IPS-18c (cell line): Measurements from ENCODE around the gene TRIM26.

Experiments used
- H3K4me3 ChIP-seq: 2 replicates; pipeline ENCODE4 v1.7.0; 2013; ENCODE audit warnings: low read depth, mild to moderate bottlenecking, low read length, moderate library complexity; ENCODE audit not compliant: insufficient read depth
- H3K9me3 ChIP-seq: one replicate; pipeline ENCODE4 v1.6.1; 2013; ENCODE audit warnings: mild to moderate bottlenecking, low read length, moderate library complexity; ENCODE audit not compliant: control insufficient read depth, insufficient read depth

TRIM26 gene

GRCh38 chr6:30213957-30214656, 901 bp upstream of the TRIM26 start:
- Histone ChIP-seq H3K4me3 (peak overlapping the region; percentile 98), H3K9me3 (no peaks in the 10 kb centered on the region)

- no peaks in the 10 kb centered on the region for H3K9me3 ChIP-seq
- H3K4me3 ChIP-seq: peak overlapping the region; percentile 98
Measured at GRCh38 chr6:30213667-30213956, 406 bp upstream of the TRIM26 start.

- no peaks in the 10 kb centered on the region for H3K9me3 ChIP-seq
- no peak overlapping the region for H3K4me3 ChIP-seq
Measured at GRCh38 chr6:30211899-30212298, 1.3 kb downstream of the TRIM26 start.

- Histone ChIP-seq H3K4me3 (no peak overlapping the region), H3K9me3 (no peaks in the 10 kb centered on the region)
Measured at GRCh38 chr6:30211306-30211705, 1.9 kb downstream of the TRIM26 start.

GRCh38 chr6:30207619-30208295, 5.4 kb downstream of the TRIM26 start:
- no peaks in the 10 kb centered on the region for H3K9me3 ChIP-seq
- H3K4me3 ChIP-seq: no peak overlapping the region; the same call in 1 of the 2 replicates

- H3K9me3 ChIP-seq: no peaks in the 10 kb centered on the region
- no peak overlapping the region for H3K4me3 ChIP-seq
Measured at GRCh38 chr6:30206799-30207618, 6.2 kb downstream of the TRIM26 start.

- no peaks in the 10 kb centered on the region for H3K9me3 ChIP-seq
- H3K4me3 ChIP-seq: no peak overlapping the region
Measured at GRCh38 chr6:30206152-30206551, 7.1 kb downstream of the TRIM26 start.

- H3K4me3 ChIP-seq: no peak overlapping the region
- H3K9me3 ChIP-seq: no peaks in the 10 kb centered on the region
Measured at GRCh38 chr6:30204116-30204515, 9.1 kb downstream of the TRIM26 start.

GRCh38 chr6:30202366-30202765, 10.8 kb downstream of the TRIM26 start:
- no peaks in the 10 kb centered on the region for H3K9me3 ChIP-seq
- no peak overlapping the region for H3K4me3 ChIP-seq

GRCh38 chr6:30200551-30201281, 12.5 kb downstream of the TRIM26 start:
- Histone ChIP-seq H3K4me3 (no peak overlapping the region), H3K9me3 (no peaks in the 10 kb centered on the region)

GRCh38 chr6:30198166-30199084, 14.8 kb downstream of the TRIM26 start:
- Histone ChIP-seq H3K9me3 (no peaks in the 10 kb centered on the region), H3K4me3 (no peak overlapping the region)

GRCh38 chr6:30196376-30196775, 16.8 kb downstream of the TRIM26 start:
- Histone ChIP-seq H3K4me3 (no peak overlapping the region), H3K9me3 (no peaks in the 10 kb centered on the region)

- no peaks in the 10 kb centered on the region for H3K9me3 ChIP-seq
- H3K4me3 ChIP-seq: no peak overlapping the region
Measured at GRCh38 chr6:30195951-30196350, 17.3 kb downstream of the TRIM26 start.

- Histone ChIP-seq H3K4me3 (no peak overlapping the region), H3K9me3 (no peaks in the 10 kb centered on the region)
Measured at GRCh38 chr6:30194797-30195690, 18.2 kb downstream of the TRIM26 start.

- Histone ChIP-seq H3K4me3 (no peak overlapping the region), H3K9me3 (no peaks in the 10 kb centered on the region)
Measured at GRCh38 chr6:30192076-30192475, 21.1 kb downstream of the TRIM26 start.

- Histone ChIP-seq H3K4me3 (no peak overlapping the region), H3K9me3 (no peaks in the 10 kb centered on the region)
Measured at GRCh38 chr6:30188541-30188940, 24.7 kb downstream of the TRIM26 start.
